GM10266 (cell line): ENCODE data around the gene HOXA13.

ENCODE experiments used
- DNase-seq: peaks from one replicate; pipeline ENCODE4 v3.0.0; 2012; ENCODE audit errors: extremely low spot score
- CTCF ChIP-seq: IDR thresholded peaks from 2 replicates; pipeline ENCODE4 v1.5.1; 2012; ENCODE audit warnings: mild to moderate bottlenecking, low read depth; ENCODE audit not compliant: control insufficient read depth, insufficient read depth; ENCODE audit errors: missing control alignments

Gene HOXA13

GRCh38 chr7:27165089-27165995, 34.5 kb downstream of the HOXA13 start, which contains the start of gene HOXA9:
TSS of gene HOXA9 (minus strand) at chr7:27165537. CDS start at chr7:27165457, 80 bp downstream.
- no peak for TF ChIP-seq CTCF
- no peak for DNase-seq

DNA sequence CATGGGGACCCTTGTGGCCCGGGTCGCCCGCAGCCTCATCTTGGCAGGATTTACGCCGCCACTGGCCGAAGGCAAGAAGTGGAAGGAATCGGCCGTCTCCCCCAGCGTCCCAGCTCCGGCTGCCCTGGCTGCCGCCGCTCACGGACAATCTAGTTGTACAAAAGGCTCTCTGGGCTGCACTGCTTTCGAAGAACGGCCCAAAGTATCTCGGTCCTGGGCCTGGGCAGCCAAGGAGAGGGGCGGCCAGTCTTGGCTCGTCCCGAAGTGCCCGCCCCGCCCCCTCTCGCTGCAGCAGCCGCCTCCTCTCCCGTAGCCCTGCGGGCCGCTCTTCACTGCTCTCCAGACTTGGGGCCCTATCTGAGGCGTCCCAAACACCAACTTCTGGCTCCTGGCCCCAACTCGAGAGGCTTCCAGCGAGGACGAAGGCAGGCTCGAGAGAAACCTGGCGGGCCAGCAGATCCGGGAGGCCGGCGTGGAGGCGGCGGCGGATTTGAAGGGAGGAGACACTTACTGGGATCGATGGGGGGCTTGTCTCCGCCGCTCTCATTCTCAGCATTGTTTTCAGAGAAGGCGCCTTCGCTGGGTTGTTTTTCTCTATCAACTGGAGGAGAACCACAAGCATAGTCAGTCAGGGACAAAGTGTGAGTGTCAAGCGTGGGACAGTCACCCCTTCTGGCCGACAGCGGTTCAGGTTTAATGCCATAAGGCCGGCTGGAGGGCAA, 35.4 kb downstream of the HOXA13 start:
- DNase-seq = no peak

GRCh38 chr7:27164045-27164366, 35.9 kb downstream of the HOXA13 start:
- no peak for TF ChIP-seq CTCF
- DNase-seq = no peak

More for the DNA sequence above, 35.4 kb downstream of the HOXA13 start:
- TF ChIP-seq CTCF = no peak

GRCh38 chr7:27163288-27164044, 36.4 kb downstream of the HOXA13 start:
- no peak for DNase-seq

DNA sequence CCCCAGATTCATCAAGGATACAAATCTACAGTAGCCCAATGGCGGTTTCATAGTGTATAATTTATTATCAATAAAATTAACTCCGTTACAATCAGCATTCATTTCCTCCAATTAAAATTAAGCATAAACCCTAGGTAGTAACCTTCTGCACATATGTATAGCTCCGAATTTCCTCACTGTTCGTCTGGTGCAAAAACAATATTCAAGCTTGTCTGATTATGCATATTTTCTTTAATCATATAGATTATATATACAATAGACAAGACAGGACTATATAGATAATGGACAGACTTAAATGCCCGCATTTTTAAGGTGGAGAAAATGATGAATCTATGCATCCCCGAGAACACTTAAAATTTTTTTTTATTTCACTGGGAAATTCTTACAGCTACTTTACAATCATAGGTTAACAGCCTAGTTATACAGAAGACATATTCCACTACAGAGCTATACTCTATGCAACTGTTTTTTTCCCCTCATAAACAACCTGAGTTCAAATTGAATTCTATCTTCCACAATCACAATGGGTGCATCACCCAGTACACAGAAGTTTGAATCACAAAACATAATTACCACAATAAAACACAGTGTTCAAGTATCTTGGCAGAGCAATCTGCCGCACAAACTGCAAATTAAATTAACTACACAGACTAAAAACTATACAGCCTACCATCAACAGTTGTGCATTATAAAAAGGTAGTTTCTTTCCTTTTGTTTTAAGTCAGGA, 37.2 kb downstream of the HOXA13 start:
- no peak for DNase-seq
- TF ChIP-seq CTCF = no peak

More at GRCh38 chr7:27163288-27164044, 36.4 kb downstream of the HOXA13 start:
- no peak for TF ChIP-seq CTCF

DNA sequence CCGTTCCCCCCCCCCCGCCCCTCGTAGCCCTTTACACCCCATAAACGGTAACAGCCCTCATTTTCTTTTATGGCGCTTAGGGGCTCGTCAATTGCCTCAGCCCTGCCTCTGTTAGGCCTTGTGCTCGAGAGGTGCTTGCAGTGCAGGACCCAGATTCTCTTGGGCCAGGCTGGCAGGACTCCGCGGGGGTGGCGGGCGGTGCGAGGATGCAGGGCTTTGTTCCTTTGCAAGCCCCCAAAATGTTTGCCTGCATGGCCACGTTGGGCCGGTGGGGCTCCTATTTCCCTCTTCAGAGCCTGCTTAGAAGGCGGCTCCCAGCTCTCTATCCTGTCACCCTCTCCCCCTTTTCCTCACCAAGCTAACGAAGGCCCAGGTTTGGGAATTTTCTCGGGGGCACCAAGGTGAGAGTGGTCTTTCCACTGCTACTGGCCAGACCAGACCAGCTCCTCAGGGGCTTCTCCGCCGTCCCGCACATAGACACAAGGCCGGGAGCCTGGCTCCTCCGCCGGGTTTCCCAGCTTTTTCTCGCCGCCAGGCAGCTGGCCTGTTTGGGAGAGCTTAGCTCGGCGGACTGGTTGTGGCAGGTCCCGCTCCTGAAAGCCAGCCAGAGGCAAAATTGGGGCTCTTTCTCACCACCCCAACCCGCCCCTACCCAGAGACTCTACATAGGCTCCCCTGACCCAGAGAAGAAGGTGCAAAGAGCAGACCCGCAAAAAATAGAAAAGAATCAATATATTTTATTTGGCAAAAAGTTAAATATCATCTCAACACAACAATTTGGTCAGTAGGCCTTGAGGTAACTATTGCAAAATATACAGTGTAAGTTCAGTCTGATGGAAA, 38.0 kb downstream of the HOXA13 start:
- no peak for TF ChIP-seq CTCF
- DNase-seq = no peak
